Stimulated activated naive CD8-positive, alpha-beta T cell treated with anti-CD3 and anti-CD28 coated beads, Interleukin-15, Interleukin-2, amounts not matched to agents 100 ng/mL and 50 ng/mL, for 24 hours (primary cell): ENCODE data around the gene SPIB.

ENCODE experiments used
- H3K27ac Mint-ChIP-seq: one replicate; pipeline ENCODE4 v1.8.0; 2021; ENCODE audit warnings: mild to moderate bottlenecking, mixed read lengths
- H3K27me3 Mint-ChIP-seq: one replicate; pipeline ENCODE4 v1.8.0; 2021; ENCODE audit warnings: mixed read lengths
- H3K36me3 Mint-ChIP-seq: one replicate; pipeline ENCODE4 v1.8.0; 2021; ENCODE audit warnings: low read depth, mixed read lengths
- H3K4me1 Mint-ChIP-seq: one replicate; pipeline ENCODE4 v1.8.0; 2021; ENCODE audit warnings: low read depth, mixed read lengths
- H3K4me3 Mint-ChIP-seq: one replicate; pipeline ENCODE4 v1.8.0; 2021; ENCODE audit warnings: mild to moderate bottlenecking, mixed read lengths
- H3K9me3 Mint-ChIP-seq: one replicate; pipeline ENCODE4 v1.8.0; 2021; ENCODE audit warnings: mixed read lengths

SPIB gene

GRCh38 chr19:50420808-50421207 is 2.1 kb downstream of the SPIB start:
- Mint-ChIP-seq H3K9me3 (no peaks in the 10 kb centered on the region), H3K27ac (no peak overlapping the region), H3K4me3 (peak overlapping the region; percentile 79), H3K4me1 (peaks cover 24% of the 10 kb centered on the region), H3K27me3 (peaks cover 16% of the 10 kb centered on the region), H3K36me3 (peaks cover 18% of the 10 kb centered on the region)

- H3K4me3 Mint-ChIP-seq: no peak overlapping the region
- H3K9me3 Mint-ChIP-seq: no peaks in the 10 kb centered on the region
- H3K4me1 Mint-ChIP-seq: peaks cover 24% of the 10 kb centered on the region
- peaks cover 16% of the 10 kb centered on the region for H3K27me3 Mint-ChIP-seq
- no peak overlapping the region for H3K27ac Mint-ChIP-seq
- H3K36me3 Mint-ChIP-seq: peaks cover 18% of the 10 kb centered on the region
Observed at GRCh38 chr19:50422397-50423278, 3.9 kb downstream of the SPIB start.

GRCh38 chr19:50423279-50424113 is 4.8 kb downstream of the SPIB start:
- H3K4me3 Mint-ChIP-seq: no peak overlapping the region
- no peaks in the 10 kb centered on the region for H3K9me3 Mint-ChIP-seq
- no peak overlapping the region for H3K27ac Mint-ChIP-seq
- H3K27me3 Mint-ChIP-seq: peaks cover 16% of the 10 kb centered on the region
- peaks cover 21% of the 10 kb centered on the region for H3K4me1 Mint-ChIP-seq
- H3K36me3 Mint-ChIP-seq: peaks cover 18% of the 10 kb centered on the region

- peaks cover 8% of the 10 kb centered on the region for H3K36me3 Mint-ChIP-seq
- H3K4me1 Mint-ChIP-seq: peaks cover 11% of the 10 kb centered on the region
- H3K27ac Mint-ChIP-seq: no peak overlapping the region
- no peak overlapping the region for H3K4me3 Mint-ChIP-seq
- H3K9me3 Mint-ChIP-seq: no peaks in the 10 kb centered on the region
- peaks cover 9% of the 10 kb centered on the region for H3K27me3 Mint-ChIP-seq
Observed at GRCh38 chr19:50425581-50425980, 6.8 kb downstream of the SPIB start.

GRCh38 chr19:50427318-50427925 is 8.7 kb downstream of the SPIB start:
- H3K4me3 Mint-ChIP-seq: no peak overlapping the region
- no peaks in the 10 kb centered on the region for H3K9me3 Mint-ChIP-seq
- peaks cover 5% of the 10 kb centered on the region for H3K36me3 Mint-ChIP-seq
- no peak overlapping the region for H3K27ac Mint-ChIP-seq
- H3K27me3 Mint-ChIP-seq: peaks cover 15% of the 10 kb centered on the region
- peaks cover 19% of the 10 kb centered on the region for H3K4me1 Mint-ChIP-seq

- Mint-ChIP-seq H3K4me3 (peak overlapping the region; percentile 17), H3K36me3 (peaks cover 5% of the 10 kb centered on the region), H3K27me3 (peaks cover 17% of the 10 kb centered on the region), H3K4me1 (peaks cover 21% of the 10 kb centered on the region), H3K9me3 (no peaks in the 10 kb centered on the region), H3K27ac (no peak overlapping the region)
Observed at GRCh38 chr19:50427997-50428425, 9.3 kb downstream of the SPIB start.

- Mint-ChIP-seq H3K4me1 (peaks cover 24% of the 10 kb centered on the region), H3K9me3 (no peaks in the 10 kb centered on the region), H3K4me3 (no peak overlapping the region), H3K27me3 (peaks cover 21% of the 10 kb centered on the region), H3K27ac (no peak overlapping the region), H3K36me3 (peaks cover 3% of the 10 kb centered on the region)
Observed at GRCh38 chr19:50428772-50429463, 10.2 kb downstream of the SPIB start.

- Mint-ChIP-seq H3K36me3 (no peaks in the 10 kb centered on the region), H3K4me3 (peak overlapping the region; percentile 82), H3K27ac (peak overlapping the region; percentile 86), H3K4me1 (peaks cover 29% of the 10 kb centered on the region), H3K27me3 (peaks cover 21% of the 10 kb centered on the region), H3K9me3 (no peaks in the 10 kb centered on the region)
Observed at GRCh38 chr19:50430888-50431342, 12.2 kb downstream of the SPIB start.

GRCh38 chr19:50431343-50432220 is 12.8 kb downstream of the SPIB start:
- peaks cover 29% of the 10 kb centered on the region for H3K4me1 Mint-ChIP-seq
- peak overlapping the region; percentile 82 for H3K4me3 Mint-ChIP-seq
- H3K27ac Mint-ChIP-seq: peak overlapping the region; percentile 86
- H3K27me3 Mint-ChIP-seq: peaks cover 21% of the 10 kb centered on the region
- H3K36me3 Mint-ChIP-seq: no peaks in the 10 kb centered on the region
- H3K9me3 Mint-ChIP-seq: no peaks in the 10 kb centered on the region

GRCh38 chr19:50432221-50433028 is 13.7 kb downstream of the SPIB start, which contains the start of gene MYBPC2:
TSS of gene MYBPC2 (plus strand) at chr19:50432892. CDS start at chr19:50432954, 62 bp downstream.
- Mint-ChIP-seq H3K9me3 (no peaks in the 10 kb centered on the region), H3K27me3 (peaks cover 21% of the 10 kb centered on the region), H3K4me3 (peak within 1 kb of the TSS; percentile 82), H3K27ac (peak within 1 kb of the TSS; percentile 86), H3K36me3 (no peaks in the 10 kb centered on the region), H3K4me1 (peaks cover 29% of the 10 kb centered on the region)

- Mint-ChIP-seq H3K27ac (peak overlapping the region; percentile 52), H3K4me1 (peaks cover 29% of the 10 kb centered on the region), H3K9me3 (no peaks in the 10 kb centered on the region), H3K4me3 (peak overlapping the region; percentile 52), H3K27me3 (peaks cover 21% of the 10 kb centered on the region), H3K36me3 (no peaks in the 10 kb centered on the region)
Observed at GRCh38 chr19:50433201-50434180, 14.8 kb downstream of the SPIB start.

- peaks cover 23% of the 10 kb centered on the region for H3K4me1 Mint-ChIP-seq
- H3K36me3 Mint-ChIP-seq: no peaks in the 10 kb centered on the region
- H3K9me3 Mint-ChIP-seq: no peaks in the 10 kb centered on the region
- H3K4me3 Mint-ChIP-seq: no peak overlapping the region
- no peak overlapping the region for H3K27ac Mint-ChIP-seq
- H3K27me3 Mint-ChIP-seq: peaks cover 17% of the 10 kb centered on the region
Observed at GRCh38 chr19:50434525-50434924, 15.8 kb downstream of the SPIB start.
